Measurements from ENCODE around the gene ZNF672.

GRCh38 chr1:248825573-248825908 lies 12.5 kb upstream of the ZNF672 start:
- TF ChIP-seq EZH2 (IDR thresholded peaks at IDR 0.05; ENCODE audit: insufficient read depth, low read length) (no peak), CTCF (IDR thresholded peaks at IDR 0.05; ENCODE audit: insufficient read depth, low read depth, low read length) (no peak)

Data from astrocyte (in vitro differentiated cells and primary cell).